ENCODE results near the gene SNRNP70.

GRCh38 chr19:49154279-49154678 lies 69.0 kb downstream of the SNRNP70 start:
- TF ChIP-seq CTCF (IDR thresholded peaks at IDR 0.05; ENCODE audit: low read depth, low read length), result no peak
- no peak for TF ChIP-seq EZH2phosphoT487 (IDR thresholded peaks at IDR 0.05; ENCODE audit: low read depth)
